ENCODE results near the gene PNRC2.
"Not testable (repeated sequence)": the region's sequence is repeated elsewhere in the genome, so short reads cannot be mapped to it uniquely, and the experiment has no call there.

Gene PNRC2

GRCh38 chr1:23995431-23995837 is 35.8 kb downstream of the PNRC2 start:
- no peak for DNase-seq

- no peak for DNase-seq
Observed at GRCh38 chr1:23996700-23997229, 37.1 kb downstream of the PNRC2 start.

GRCh38 chr1:23997812-23998211 is 38.2 kb downstream of the PNRC2 start:
- DNase-seq, result no peak

- no peak for DNase-seq
Observed at GRCh38 chr1:23999156-23999671, 39.6 kb downstream of the PNRC2 start.

GRCh38 chr1:24002695-24003094 is 43.1 kb downstream of the PNRC2 start:
- no peak for DNase-seq

- DNase-seq, result no peak
Observed at GRCh38 chr1:24003331-24003972, 43.8 kb downstream of the PNRC2 start.

GRCh38 chr1:24004132-24004531 is 44.5 kb downstream of the PNRC2 start:
- DNase-seq, result no peak

- DNase-seq, result no peak
Observed at GRCh38 chr1:24005163-24005562, 45.5 kb downstream of the PNRC2 start.

GRCh38 chr1:24007079-24007478 is 47.5 kb downstream of the PNRC2 start:
- no peak for DNase-seq

- DNase-seq, result not testable (repeated sequence)
Observed at GRCh38 chr1:24008574-24009184, 49.1 kb downstream of the PNRC2 start.

GRCh38 chr1:24009406-24009805 is 49.8 kb downstream of the PNRC2 start:
- no peak for DNase-seq

GRCh38 chr1:24010650-24011049 is 51.0 kb downstream of the PNRC2 start:
- DNase-seq, result no peak

GRCh38 chr1:24012878-24013277 is 53.2 kb downstream of the PNRC2 start:
- not testable (repeated sequence) for DNase-seq

Measured in hematopoietic multipotent progenitor cell treated with erythropoietin and hydrocortisone succinate and interleukin-3 and kit ligand, for 6 days (in vitro differentiated cells).